Vagina (tissue), 2 donors: ENCODE data around the gene MIAT.

Experiments
- CTCF ChIP-seq, 3 experiments: fragments of 450-650 bp in 2 of 3; fragments of 200-600 bp in 1 of 3; sonication (generic) in 1 of 3; IDR thresholded peaks; one replicate each; pipeline ENCODE4 v1.5.1; 2017 to 2019; ENCODE audit warnings: antibody characterized with exemption in 3 of 3, mild to moderate bottlenecking in 2 of 3, moderate library complexity in 2 of 3
- POLR2A ChIP-seq, 2 donors: fragments of 450-650 bp; IDR thresholded peaks; one replicate each; pipeline ENCODE4 v1.6.1; 2017; ENCODE audit warnings: antibody characterized with exemption in 2 of 2, mild to moderate bottlenecking in 2 of 2, moderate library complexity in 2 of 2

GRCh38 chr22:26648528-26649388, 8.6 kb upstream of the MIAT start:
- TF ChIP-seq CTCF (IDR thresholded peaks at IDR 0.05) (no peak), POLR2A (IDR thresholded peaks at IDR 0.05) (no peak)
